Measurements from ENCODE around the gene TMEM164. TPM values are rescaled to one million over a fixed set of nuclear protein-coding genes. Genes with fewer than 3 reads are reported as not detected.

Gene TMEM164
- total and polyA plus RNA-seq, 7 experiments from 2014 or later = 0.92 to 30.1 (median 17.5) TPM

- peaks cover 0 to 22% (median 5%) of the 10 kb centered on the region in 5 donors for H3K36me3 Mint-ChIP-seq
- no peak overlapping the region for H3K4me3 ChIP-seq (ENCODE audit: low read length)
- POLR2A ChIA-PET = no interaction called here
- DNase-seq = no peak
- H3K9me3 Mint-ChIP-seq = peaks cover 0 to 4% (median 0%) of the 10 kb centered on the region in 11 donors
- no peaks in the 10 kb centered on the region for H3K27me3 Mint-ChIP-seq
- H3K36me3 ChIP-seq (ENCODE audit: control insufficient read depth in 2 of 3, insufficient read depth in 3 of 3, low read length in 3 of 3) = peaks cover 0 to 4% (median 0%) of the 10 kb centered on the region in 3 experiments
- H3K9me3 ChIP-seq (ENCODE audit: control insufficient read depth in 2 of 3, low read length in 3 of 3) = no peaks in the 10 kb centered on the region
- intact Hi-C loops (cut with micrococcal nuclease) = no loop called here
- no peak overlapping the region for H3K27ac ChIP-seq (ENCODE audit: low read depth, low read length)
- H3K27me3 ChIP-seq (ENCODE audit: control insufficient read depth in 2 of 2, insufficient read depth in 2 of 2, low read length in 2 of 2) = no peaks in the 10 kb centered on the region
- H3K4me1 ChIP-seq (ENCODE audit: control insufficient read depth in 2 of 2, insufficient read depth in 2 of 2, low read length in 2 of 2) = no peaks in the 10 kb centered on the region
- H3K4me1 Mint-ChIP-seq = no peaks in the 10 kb centered on the region
- no peak for ATAC-seq
- no peak overlapping the region for H3K4me3 Mint-ChIP-seq
- no peak overlapping the region for H3K27ac Mint-ChIP-seq
- CTCF ChIA-PET = no interaction called here
Observed at GRCh38 chrX:110119480-110119879, 116.6 kb downstream of the TMEM164 start.

GRCh38 chrX:110120025-110120424 is 117.1 kb downstream of the TMEM164 start:
- H3K36me3 Mint-ChIP-seq = peaks cover 0 to 22% (median 5%) of the 10 kb centered on the region in 5 donors
- H3K27me3 Mint-ChIP-seq = no peaks in the 10 kb centered on the region
- H3K27ac ChIP-seq (ENCODE audit: low read depth, low read length) = no peak overlapping the region
- no peak for DNase-seq
- H3K4me3 ChIP-seq (ENCODE audit: low read length) = no peak overlapping the region
- no peaks in the 10 kb centered on the region for H3K4me1 Mint-ChIP-seq
- peaks cover 0 to 4% (median 0%) of the 10 kb centered on the region in 3 experiments for H3K36me3 ChIP-seq (ENCODE audit: control insufficient read depth in 2 of 3, insufficient read depth in 3 of 3, low read length in 3 of 3)
- no peak overlapping the region for H3K27ac Mint-ChIP-seq
- ChIA-PET CTCF (no interaction called here), POLR2A (no interaction called here)
- peaks cover 0 to 4% (median 0%) of the 10 kb centered on the region in 11 donors for H3K9me3 Mint-ChIP-seq
- ATAC-seq = no peak
- intact Hi-C loops (cut with micrococcal nuclease) = no loop called here
- no peaks in the 10 kb centered on the region for H3K4me1 ChIP-seq (ENCODE audit: control insufficient read depth in 2 of 2, insufficient read depth in 2 of 2, low read length in 2 of 2)
- no peak overlapping the region for H3K4me3 Mint-ChIP-seq
- H3K27me3 ChIP-seq (ENCODE audit: control insufficient read depth in 2 of 2, insufficient read depth in 2 of 2, low read length in 2 of 2) = no peaks in the 10 kb centered on the region
- H3K9me3 ChIP-seq (ENCODE audit: control insufficient read depth in 2 of 3, low read length in 3 of 3) = no peaks in the 10 kb centered on the region

GRCh38 chrX:110123331-110123782 is 120.4 kb downstream of the TMEM164 start:
- Histone ChIP-seq H3K27ac (ENCODE audit: low read depth, low read length) (no peak overlapping the region), H3K4me1 (ENCODE audit: control insufficient read depth in 2 of 2, insufficient read depth in 2 of 2, low read length in 2 of 2) (no peaks in the 10 kb centered on the region), H3K27me3 (ENCODE audit: control insufficient read depth in 2 of 2, insufficient read depth in 2 of 2, low read length in 2 of 2) (no peaks in the 10 kb centered on the region), H3K9me3 (ENCODE audit: control insufficient read depth in 2 of 3, low read length in 3 of 3) (no peaks in the 10 kb centered on the region), H3K4me3 (ENCODE audit: low read length) (no peak overlapping the region), H3K36me3 (ENCODE audit: control insufficient read depth in 2 of 3, insufficient read depth in 3 of 3, low read length in 3 of 3) (peaks cover 0 to 4% (median 0%) of the 10 kb centered on the region in 3 experiments)
- Mint-ChIP-seq H3K27me3 (no peaks in the 10 kb centered on the region), H3K36me3 (peaks cover 0 to 17% (median 4%) of the 10 kb centered on the region in 5 donors), H3K27ac (no peak overlapping the region), H3K4me1 (no peaks in the 10 kb centered on the region), H3K9me3 (peaks cover 0 to 4% (median 0%) of the 10 kb centered on the region in 11 donors), H3K4me3 (no peak overlapping the region)
- no peak for DNase-seq
- intact Hi-C loops (cut with micrococcal nuclease) = no loop called here
- no peak for ATAC-seq
- ChIA-PET CTCF (no interaction called here), POLR2A (no interaction called here)

GRCh38 chrX:110125446-110126162 is 122.7 kb downstream of the TMEM164 start:
- Mint-ChIP-seq H3K27me3 (no peaks in the 10 kb centered on the region), H3K4me1 (no peaks in the 10 kb centered on the region), H3K9me3 (peaks cover 0 to 4% (median 0%) of the 10 kb centered on the region in 11 donors), H3K36me3 (peaks cover 0 to 11% (median under 1%) of the 10 kb centered on the region in 5 donors), H3K4me3 (no peak overlapping the region), H3K27ac (no peak overlapping the region)
- ATAC-seq (no peak), DNase-seq (no peak)
- H3K4me1 ChIP-seq (ENCODE audit: control insufficient read depth in 2 of 2, insufficient read depth in 2 of 2, low read length in 2 of 2) = no peaks in the 10 kb centered on the region
- ChIA-PET POLR2A (no interaction called here), CTCF (no interaction called here)
- no peak overlapping the region for H3K4me3 ChIP-seq (ENCODE audit: low read length)
- H3K36me3 ChIP-seq (ENCODE audit: control insufficient read depth in 2 of 3, insufficient read depth in 3 of 3, low read length in 3 of 3) = no peaks in the 10 kb centered on the region
- intact Hi-C loops (cut with micrococcal nuclease) = no loop called here
- H3K9me3 ChIP-seq (ENCODE audit: control insufficient read depth in 2 of 3, low read length in 3 of 3) = no peaks in the 10 kb centered on the region
- no peak overlapping the region for H3K27ac ChIP-seq (ENCODE audit: low read depth, low read length)
- H3K27me3 ChIP-seq (ENCODE audit: control insufficient read depth in 2 of 2, insufficient read depth in 2 of 2, low read length in 2 of 2) = no peaks in the 10 kb centered on the region

- ChIA-PET CTCF (no interaction called here), POLR2A (no interaction called here)
- no peak overlapping the region for H3K27ac ChIP-seq (ENCODE audit: low read depth, low read length)
- no peaks in the 10 kb centered on the region for H3K9me3 Mint-ChIP-seq
- H3K27ac Mint-ChIP-seq = no peak overlapping the region
- peaks cover 0 to 9% (median 3%) of the 10 kb centered on the region in 5 donors for H3K36me3 Mint-ChIP-seq
- H3K27me3 Mint-ChIP-seq = no peaks in the 10 kb centered on the region
- no peak overlapping the region for H3K4me3 ChIP-seq (ENCODE audit: low read length)
- no peak overlapping the region for H3K4me3 Mint-ChIP-seq
- H3K36me3 ChIP-seq (ENCODE audit: control insufficient read depth in 2 of 3, insufficient read depth in 3 of 3, low read length in 3 of 3) = no peaks in the 10 kb centered on the region
- intact Hi-C loops (cut with micrococcal nuclease) = no loop called here
- no peaks in the 10 kb centered on the region for H3K9me3 ChIP-seq (ENCODE audit: control insufficient read depth in 2 of 3, low read length in 3 of 3)
- ATAC-seq = no peak
- no peak for DNase-seq
- H3K27me3 ChIP-seq (ENCODE audit: control insufficient read depth in 2 of 2, insufficient read depth in 2 of 2, low read length in 2 of 2) = no peaks in the 10 kb centered on the region
- H3K4me1 Mint-ChIP-seq = peaks cover 0 to 8% (median 0%) of the 10 kb centered on the region in 7 donors
- no peaks in the 10 kb centered on the region for H3K4me1 ChIP-seq (ENCODE audit: control insufficient read depth in 2 of 2, insufficient read depth in 2 of 2, low read length in 2 of 2)
Observed at GRCh38 chrX:110131031-110131430, 128.1 kb downstream of the TMEM164 start.

- POLR2A ChIA-PET = no interaction called here
Observed at GRCh38 chrX:110132450-110133114, 129.7 kb downstream of the TMEM164 start.

More at GRCh38 chrX:110132450-110133114, 129.7 kb downstream of the TMEM164 start:
- no peak overlapping the region for H3K27ac ChIP-seq (ENCODE audit: low read depth, low read length)
- DNase-seq = no peak
- CTCF ChIA-PET = no interaction called here
- H3K4me3 ChIP-seq (ENCODE audit: low read length) = no peak overlapping the region
- H3K4me1 Mint-ChIP-seq = peaks cover 0 to 8% (median 0%) of the 10 kb centered on the region in 7 donors
- peak overlapping the region in 1 of 9 donors; percentile 11 for H3K27ac Mint-ChIP-seq
- H3K9me3 ChIP-seq (ENCODE audit: control insufficient read depth in 2 of 3, low read length in 3 of 3) = no peaks in the 10 kb centered on the region
- H3K4me3 Mint-ChIP-seq = no peak overlapping the region
- ATAC-seq = no peak
- no peaks in the 10 kb centered on the region for H3K4me1 ChIP-seq (ENCODE audit: control insufficient read depth in 2 of 2, insufficient read depth in 2 of 2, low read length in 2 of 2)
- peaks cover 0 to 9% (median 3%) of the 10 kb centered on the region in 5 donors for H3K36me3 Mint-ChIP-seq
- no peaks in the 10 kb centered on the region for H3K9me3 Mint-ChIP-seq
- no peaks in the 10 kb centered on the region for H3K36me3 ChIP-seq (ENCODE audit: control insufficient read depth in 2 of 3, insufficient read depth in 3 of 3, low read length in 3 of 3)
- intact Hi-C loops (cut with micrococcal nuclease) = no loop called here
- H3K27me3 Mint-ChIP-seq = no peaks in the 10 kb centered on the region
- H3K27me3 ChIP-seq (ENCODE audit: control insufficient read depth in 2 of 2, insufficient read depth in 2 of 2, low read length in 2 of 2) = no peaks in the 10 kb centered on the region

All from naive thymus-derived CD4-positive, alpha-beta T cell (primary cell).